GM18520 (cell line): ENCODE measurements around the gene DST.
"Not testable (repeated sequence)": the region's sequence is repeated elsewhere in the genome, so short reads cannot be mapped to it uniquely, and the experiment has no call there.

Experiments
- ATAC-seq: cut with Tn5 transposase; IDR thresholded peaks from one replicate; pipeline ENCODE4 v1.9.1; 2021; ENCODE audit not compliant: unreplicated experiment

Gene DST

DNA sequence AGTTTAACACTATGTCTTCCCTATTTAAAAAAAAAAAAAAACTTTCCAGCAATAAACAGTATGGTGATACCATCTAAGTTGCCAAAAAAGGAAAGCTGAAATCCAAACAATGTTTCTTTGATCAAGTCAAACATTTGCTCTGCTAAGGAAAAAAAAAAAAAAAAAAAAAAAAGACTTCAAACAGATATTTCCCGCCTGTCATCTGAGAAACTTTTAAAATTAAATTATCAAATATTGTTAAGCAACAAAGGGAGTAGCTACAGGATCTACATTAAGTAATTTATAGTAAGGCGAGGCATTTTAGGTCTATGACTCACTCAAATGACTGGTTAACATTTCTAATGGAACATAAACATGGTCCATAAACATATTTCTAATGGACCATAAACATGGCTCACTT lies 121.2 kb downstream of the DST start:
- ATAC-seq = no peak

DNA sequence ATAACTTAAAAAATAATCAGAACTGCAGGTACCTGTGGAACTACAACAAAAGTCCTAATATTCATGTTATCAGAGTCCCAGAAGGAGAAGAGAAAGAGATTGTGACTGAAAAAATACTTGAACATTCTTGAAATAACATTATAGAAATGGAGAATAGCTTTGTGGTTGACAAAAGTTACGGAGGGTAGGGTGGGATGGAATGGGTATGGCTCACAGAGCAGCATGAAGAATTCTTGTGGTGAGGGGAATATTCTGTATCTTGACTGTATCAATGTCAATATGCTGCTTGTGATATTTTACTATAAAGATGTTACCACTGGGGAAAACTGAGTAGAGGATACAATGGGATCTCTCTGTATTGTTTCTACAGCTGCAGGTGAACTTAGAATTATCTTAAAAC lies 122.5 kb downstream of the DST start:
- no peak for ATAC-seq

DNA sequence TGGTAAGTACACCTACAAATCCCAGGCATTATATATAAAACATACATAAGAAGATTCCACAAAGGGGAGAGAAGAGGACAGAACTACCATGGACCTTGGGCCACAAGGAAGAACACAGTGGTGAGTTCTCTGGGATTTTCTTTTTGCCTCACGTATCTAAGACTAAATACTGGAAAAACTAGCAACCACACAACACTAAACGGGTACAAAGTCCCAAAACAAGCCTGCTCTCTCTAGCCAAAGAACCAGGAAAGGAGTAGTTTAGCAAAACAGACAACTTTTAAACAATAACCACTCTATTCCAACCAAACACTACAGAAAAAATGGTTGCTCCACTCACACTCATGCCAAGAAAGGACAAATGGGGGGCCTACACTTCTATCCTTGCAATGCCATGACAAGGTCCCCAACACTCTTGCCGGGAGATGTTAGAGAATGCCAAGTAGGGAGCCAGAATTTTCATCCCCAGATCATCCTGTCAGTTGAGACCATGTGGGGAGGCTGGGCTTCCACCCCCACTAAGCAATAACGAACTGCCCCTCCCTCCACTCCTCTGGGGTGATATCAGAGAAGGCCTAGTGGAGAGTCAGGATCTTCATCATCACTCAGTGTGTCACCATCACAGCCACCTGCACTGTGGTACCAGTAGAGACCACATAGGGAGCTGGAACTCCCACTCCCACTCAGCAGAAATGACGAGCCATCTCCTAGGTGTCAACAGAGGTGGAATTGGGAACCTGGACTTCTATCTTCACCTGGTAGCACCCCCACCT lies 123.5 kb downstream of the DST start:
- ATAC-seq = no peak

DNA sequence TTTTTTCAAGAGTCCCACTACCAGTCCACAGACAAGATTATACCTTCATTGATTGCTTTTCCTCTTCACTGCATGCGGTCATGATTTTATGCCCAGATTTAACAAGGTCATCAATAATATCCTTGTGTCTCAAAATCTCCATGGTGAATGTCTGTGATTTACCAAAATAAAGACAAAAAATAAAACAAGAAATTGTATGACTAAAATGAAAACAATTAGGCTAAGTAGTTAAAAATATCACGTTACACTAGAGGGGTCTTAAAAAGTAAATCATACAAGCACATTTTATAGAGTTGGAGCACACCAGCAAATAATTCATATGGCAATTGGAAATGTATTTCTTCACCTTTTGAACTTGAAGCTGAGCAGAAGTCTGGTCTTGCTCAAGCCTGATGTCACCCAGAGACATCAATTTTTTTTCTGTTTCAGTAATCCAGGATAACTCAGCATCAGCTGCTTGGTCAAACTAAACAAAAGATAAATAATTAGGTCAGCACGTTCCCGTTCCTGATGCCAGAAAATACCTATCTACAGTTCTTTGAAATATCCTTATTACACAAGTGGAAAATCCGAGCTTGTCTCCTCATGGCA lies 125.4 kb downstream of the DST start:
- ATAC-seq = no peak

DNA sequence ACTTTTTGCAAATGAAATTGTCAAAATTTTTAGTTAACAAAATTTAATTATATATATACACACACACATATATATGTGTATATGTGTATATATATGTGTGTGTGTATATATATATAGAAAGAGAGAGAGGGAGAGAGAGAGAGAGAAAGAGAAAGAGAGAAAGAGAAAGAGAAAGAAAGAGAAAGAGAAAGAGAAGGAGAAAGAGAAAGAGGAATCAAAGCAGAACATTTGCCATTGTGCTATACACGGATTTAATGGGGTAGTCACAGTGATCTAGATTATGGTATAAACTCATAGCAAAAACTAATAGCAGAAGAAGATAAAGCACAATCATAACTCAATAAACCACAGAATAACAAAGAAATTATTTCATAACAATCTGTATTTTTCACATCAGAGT lies 126.7 kb downstream of the DST start:
- ATAC-seq = no peak

DNA sequence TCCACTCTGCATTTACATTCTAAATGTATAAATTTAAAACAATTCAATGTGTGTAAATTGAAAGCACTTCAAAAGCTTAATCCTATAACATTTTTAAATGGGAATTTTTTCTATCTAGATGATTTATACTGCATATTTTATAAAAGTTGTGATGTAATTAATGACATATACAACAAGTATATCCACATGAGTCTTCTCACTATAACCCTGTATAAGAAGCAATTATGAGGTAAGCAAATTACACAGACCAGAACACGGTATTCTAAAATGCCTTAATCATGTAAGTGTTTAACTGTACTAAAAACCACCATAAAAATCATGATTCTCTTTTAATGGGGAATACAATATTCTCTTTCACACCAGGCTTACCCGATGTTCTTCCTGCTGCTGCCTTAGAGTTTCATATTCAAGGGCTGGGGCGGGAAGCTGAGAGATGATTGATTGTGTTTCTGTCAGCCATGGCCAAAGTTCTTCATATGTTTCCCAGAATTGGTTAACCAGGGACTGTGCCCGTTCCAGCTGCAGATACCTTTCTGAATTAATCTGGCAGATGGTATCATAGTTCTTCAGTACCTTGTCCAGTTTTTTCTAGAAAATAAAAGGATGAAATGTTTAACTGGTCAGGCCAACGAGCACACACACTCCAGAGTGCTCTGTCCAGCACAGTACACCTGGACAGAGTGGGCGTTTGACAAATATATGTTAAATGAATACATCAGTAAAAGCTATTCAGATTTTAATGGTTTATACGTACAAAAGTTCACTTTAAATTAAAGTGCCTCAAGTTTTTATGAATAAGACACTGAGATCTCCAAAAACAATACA lies 127.4 kb downstream of the DST start:
- no peak for ATAC-seq

DNA sequence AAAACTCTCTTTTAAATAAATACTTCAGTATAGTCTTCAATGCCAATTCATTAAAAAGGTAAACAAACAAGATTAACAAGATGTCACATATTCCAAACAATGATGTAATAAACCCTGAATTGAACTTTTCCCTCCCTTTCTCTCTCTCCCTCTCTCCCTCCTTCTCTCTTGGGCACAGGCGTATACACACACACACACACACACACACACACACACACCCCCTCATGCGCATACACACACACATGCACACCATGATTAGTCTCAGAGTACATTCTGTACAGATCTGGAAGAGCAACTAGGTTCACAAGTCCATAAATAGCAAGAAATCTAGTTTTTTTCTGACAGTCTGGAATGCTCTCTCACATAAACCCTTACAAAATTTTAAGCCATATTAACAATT lies 128.3 kb downstream of the DST start:
- no peak for ATAC-seq

DNA sequence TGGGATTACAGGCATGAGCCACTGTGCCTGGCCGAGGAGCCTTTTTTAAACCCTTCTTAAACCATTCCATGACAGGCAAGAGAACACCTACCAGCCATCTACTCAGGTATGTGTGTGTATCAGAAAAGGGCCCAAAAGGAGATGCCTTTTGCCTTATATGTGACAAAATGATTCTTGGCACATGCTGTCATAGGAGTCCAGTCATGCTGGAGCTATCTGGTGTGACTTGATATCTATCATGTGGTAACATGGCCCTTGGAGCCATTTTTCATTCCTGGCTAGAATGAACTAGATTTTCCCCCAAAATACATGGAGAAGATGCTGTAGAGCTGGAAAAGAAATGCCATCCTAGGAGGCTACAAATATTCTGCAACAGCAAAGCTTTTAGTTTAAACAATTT lies 129.1 kb downstream of the DST start:
- no peak for ATAC-seq

DNA sequence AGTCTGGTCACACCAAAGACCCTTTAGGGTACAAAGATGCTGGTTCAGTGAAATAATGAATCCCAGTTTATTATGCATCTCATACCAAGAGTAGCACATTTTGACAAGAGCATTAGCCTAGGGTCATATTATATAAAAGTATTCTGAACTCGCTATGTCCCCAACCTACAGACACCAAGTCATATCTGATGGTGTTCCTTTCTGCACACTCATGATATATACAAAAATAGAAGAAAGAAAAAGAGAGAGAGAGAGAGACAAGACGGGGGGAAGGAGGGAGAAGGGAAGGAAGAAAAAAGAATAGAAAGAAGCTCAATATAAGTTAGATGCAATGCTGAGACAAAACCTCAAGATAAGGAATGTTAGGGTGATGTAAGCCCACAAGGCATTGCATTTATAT lies 131.1 kb downstream of the DST start:
- ATAC-seq = no peak

DNA sequence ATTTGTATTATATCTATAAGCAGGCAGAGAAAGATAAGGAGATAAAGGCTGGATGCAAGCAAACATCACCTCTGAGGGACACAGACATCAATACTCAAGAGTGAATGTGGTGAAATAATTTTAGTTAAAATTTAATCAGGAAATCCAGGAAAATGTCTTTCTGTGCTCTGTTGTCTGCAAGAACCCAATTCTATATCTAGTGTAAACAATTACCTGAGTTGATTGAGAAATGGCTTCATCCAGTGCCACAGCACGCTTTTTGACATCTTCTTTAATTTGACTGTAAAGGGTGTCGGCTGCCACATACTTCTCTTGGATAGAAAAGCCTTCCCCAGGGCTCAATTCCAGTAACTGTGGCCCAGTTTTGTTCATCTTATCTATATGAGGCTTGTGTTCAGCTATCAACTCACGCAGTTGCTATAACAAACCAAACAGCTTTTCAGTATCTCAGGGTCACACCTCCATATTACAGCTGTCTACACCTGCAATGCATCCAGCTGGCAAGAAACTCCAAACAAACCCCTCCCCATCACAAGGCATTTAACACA lies 131.6 kb downstream of the DST start:
- ATAC-seq = no peak

DNA sequence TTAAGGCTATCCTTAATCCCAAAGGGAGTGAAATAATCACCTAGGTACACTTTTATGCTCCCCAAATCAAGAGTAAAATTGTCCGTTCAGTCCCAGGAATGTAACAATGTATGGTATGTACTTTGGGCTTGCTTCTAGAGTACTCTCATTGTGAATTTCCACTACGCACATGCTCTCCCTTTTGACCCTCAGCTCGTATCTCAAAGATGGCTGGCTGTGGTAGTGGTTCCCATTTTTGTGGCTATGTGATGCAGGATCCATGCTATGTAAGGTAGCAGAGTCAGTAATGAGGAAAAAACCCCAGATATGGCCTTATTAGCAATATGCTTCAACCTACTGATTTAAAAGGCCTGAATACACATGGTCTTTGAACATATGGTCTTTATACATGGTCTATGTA lies 133.7 kb downstream of the DST start:
- ATAC-seq = no peak

DNA sequence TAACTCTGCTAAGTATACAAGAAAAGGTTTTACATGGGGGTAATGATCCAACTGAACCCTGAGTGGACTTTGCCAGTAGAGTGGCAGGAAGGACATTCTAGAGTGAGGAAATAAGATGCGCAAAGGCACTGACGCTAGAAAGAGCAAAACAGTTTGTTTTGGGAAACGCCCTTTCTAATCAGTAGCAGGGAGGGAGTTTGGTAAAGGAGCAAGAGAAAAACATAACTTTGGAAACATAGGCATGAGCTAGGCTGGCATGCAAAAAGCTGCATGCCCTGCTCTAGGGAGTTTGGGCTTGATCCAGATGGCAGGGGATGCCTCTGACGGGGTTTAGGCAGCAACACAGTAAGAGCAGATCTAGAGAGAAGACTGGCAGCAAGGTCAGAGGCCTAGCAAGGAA lies 135.2 kb downstream of the DST start:
- ATAC-seq = no peak

DNA sequence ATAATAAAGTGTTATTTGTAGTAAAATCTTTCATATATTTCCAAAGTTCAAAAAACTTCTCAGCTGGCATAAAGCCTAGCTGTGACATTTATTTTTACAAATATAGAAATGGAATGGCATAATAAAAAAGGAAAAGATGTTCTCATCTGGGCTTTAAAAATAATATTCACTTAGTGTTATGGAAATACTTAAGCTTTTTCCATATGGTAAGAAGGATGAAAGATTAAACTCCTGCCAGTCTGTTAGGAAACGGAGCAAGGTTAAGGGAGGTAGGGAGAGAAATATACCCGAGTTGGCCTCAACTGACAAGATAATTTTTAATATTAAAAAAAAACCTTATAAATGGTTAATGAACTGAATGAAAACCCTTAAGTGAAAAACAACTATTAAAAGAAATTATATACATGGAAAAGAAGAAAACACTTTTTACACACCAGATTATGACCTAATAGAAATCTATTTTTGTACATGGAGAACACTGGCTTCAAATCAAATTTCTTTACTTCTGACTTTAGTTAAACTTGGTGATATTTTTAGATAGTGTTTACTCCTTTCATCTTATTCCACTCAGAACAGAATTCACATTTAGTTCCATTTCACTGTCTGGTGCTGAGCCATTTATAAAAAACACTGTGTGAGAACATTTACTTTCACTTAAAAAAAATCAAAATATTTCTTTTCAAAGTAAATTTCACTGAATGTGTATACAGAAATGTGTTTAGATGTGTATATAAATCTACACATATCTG lies 137.0 kb downstream of the DST start:
- no peak for ATAC-seq

DNA sequence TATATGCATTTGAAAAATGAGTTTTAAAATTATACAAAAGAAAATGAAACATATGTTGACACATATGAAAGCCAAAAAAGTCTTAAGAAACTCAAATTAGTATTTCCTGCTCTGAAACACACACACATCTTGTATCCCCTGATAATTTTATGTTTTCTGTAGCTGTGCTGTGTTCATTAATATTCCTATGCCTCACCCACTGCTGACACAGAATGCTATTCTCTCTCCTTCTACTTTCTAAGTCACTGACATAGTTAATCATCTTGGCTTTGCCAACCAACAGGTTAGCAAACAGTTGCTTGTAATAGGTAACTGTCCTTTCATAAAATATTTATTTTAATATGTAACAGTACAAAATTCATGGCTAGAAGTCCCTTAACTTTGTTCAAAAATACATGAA lies 140.7 kb downstream of the DST start:
- no peak for ATAC-seq

DNA sequence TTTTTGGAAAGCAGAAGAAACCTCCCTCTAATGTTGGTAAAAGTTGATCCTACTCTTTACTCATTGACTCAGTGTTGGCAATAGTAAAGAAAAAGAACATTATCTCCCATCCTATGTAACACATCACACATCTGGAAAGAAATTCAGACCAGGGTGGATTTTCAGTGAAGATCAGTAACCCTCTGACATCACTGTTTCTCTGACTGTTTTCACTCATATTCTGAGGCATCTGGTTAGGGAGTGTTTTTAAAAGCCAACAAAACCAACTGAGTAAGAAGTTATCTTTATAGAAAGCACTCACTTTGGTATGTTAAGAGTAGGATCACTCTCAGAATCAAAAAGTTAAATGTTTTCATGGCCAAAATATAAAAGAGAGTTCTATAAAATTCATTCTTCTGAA lies 143.6 kb downstream of the DST start:
- no peak for ATAC-seq

DNA sequence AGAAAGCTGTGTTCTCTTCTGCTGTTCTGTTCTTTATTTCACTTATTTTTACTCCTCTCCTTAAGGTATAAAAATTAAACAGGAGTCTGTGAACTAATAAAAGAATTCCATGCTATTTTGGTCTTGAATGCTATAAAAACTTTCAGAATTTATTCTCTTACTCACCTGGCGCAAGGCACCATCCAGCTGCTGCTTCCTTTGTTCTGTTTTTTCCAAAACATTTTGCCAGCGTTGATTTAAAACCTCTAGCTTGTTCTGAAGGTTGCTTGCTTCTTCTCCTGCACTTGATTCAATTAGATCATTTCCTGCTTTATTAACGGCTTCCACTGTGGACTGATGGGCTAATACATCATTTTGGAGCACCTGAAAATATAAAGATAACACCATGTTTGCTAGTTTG lies 145.0 kb downstream of the DST start:
- ATAC-seq = no peak

DNA sequence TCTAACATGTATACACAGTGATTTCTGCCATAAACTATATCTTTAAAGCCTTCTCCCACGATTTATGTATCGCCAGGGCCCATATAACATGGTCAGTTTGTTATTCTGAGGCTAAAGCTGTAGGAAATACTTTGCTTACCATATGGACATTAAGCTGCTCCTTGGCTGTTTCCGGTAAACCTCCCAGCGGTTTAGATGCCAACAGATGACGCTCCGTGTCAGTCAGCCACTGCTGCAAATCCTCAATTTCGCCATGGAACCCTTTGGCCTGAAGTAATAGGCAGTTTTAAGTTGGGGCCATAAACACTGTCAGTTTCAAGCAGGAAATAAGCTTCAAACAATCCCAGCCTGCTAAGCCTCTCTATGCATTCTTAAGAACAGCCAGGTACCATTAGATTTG lies 145.4 kb downstream of the DST start:
- no peak for ATAC-seq

DNA sequence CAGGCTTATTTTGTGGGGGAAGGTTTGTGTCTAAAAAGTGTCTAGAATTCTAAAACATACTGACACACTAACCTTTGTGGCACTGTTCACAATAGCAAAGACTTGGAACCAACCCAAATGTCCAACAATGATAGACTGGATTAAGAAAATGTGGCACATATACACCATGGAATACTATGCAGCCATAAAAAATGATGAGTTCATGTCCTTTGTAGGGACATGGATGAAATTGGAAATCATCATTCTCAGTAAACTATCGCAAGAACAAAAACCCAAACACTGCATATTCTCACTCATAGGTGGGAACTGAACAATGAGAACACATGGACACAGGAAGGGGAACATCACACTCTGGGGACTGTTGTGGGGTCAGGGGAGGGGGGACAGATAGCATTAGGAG lies 146.0 kb downstream of the DST start:
- ATAC-seq = not testable (repeated sequence)

DNA sequence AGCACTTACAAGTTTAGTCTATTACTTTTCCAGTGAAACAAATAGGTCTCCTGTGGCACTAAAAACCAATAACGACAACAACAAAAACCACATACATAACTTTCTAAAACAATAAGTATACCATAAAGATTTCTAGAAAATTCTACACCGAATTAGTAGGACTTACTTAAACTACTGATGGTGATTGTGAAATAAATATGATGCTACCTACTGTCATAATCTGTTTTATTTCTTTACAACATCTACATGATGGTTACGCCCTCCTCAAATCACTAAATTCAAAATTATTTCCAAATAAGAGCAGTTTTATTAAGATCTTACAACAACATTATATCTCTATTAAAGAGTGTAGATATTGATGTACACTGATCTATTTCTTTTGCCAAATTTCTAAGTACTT lies 147.0 kb downstream of the DST start:
- ATAC-seq = no peak

DNA sequence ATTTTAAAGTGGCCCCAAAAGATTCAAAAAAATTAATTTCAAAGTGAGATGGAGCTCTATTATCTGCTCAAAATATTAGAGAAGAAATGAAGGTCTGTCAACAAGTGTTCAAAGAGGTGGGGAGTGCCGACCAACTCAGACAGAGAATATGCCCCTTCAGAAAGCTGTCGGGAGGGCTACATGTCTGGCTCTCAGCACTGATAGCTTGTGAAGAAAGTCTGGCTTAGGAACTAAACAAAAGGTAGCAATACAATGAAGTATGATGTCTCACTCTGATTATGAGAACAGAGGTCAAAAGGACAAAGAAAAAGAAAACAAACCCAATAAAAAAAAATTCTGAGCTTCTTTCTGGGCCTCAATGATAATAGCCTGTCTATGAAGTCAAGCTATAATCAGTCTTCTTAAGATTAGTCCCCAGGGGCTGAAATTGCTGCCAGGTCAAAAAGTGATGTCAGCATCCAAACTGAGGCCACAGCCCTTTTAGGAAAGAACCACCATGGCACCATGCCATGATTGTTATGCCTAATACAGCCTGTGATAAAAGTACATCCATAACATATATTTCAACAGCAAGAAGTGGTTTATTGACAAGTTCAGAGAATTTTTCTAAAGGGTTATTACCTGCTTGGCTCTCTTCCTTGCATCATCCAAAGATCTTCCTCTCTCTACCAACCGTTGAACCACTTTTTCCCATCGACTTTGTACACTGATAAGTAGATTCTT lies 150.9 kb downstream of the DST start:
- no peak for ATAC-seq

DNA sequence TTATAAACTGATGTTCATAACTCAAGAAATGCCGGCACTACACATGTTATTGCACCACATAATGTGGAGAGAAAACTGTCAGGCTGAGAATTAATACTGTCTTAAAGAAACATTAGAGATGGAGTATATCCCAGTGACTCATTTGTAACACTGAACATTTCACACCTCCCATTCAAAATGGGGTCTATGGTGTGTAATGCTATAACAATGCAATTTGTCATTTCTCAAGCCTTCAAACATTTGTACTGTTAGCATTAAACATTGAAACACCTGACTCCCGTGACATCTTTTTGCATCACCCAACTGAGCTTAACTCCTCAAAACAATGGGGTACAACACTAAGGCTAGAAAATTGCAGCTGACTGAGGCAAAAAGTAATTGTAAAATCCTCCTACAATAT lies 151.7 kb downstream of the DST start:
- ATAC-seq = no peak
